H1 (cell line): Measurements from ENCODE around the gene MBNL2. TPM values are rescaled to one million over a fixed set of nuclear protein-coding genes. Genes with fewer than 3 reads are reported as not detected.

Experiments used
- CTCF ChIA-PET: fragments of 300-600 bp; sonication (Branson Sonifier 250); formaldehyde crosslinking; loops from one replicate; lab custom pipeline; 2021; ENCODE audit not compliant: partially characterized antibody; lab: Charles Lee
- POLR2A ChIA-PET: fragments of 300-600 bp; sonication (Branson Sonifier 250); formaldehyde crosslinking; loops from one replicate; lab custom pipeline; 2021; ENCODE audit warnings: inconsistent platforms; ENCODE audit not compliant: partially characterized antibody; lab: Charles Lee
- DNase-seq, 2 experiments: peaks; one replicate each; pipeline versions ENCODE4 v3.0.0 to v3.0.0-alpha.2; 2010 to 2022; ENCODE audit warnings: low spot score in 2 of 2, low read depth in 1 of 2, mixed read lengths in 1 of 2
- FAIRE-seq: peaks from 2 replicates; lab custom pipeline; 2011; peaks lifted over from hg19 to GRCh38; lab: Jason Lieb, UNC
- H2AFZ ChIP-seq: 2 replicates; pipeline ENCODE4 v1.8.1; 2012; ENCODE audit warnings: low read length, inconsistent platforms
- H2AK5ac ChIP-seq: 2 replicates; pipeline ENCODE4 v1.6.1; 2013; ENCODE audit warnings: low read depth, low read length
- H2BK120ac ChIP-seq: replicated peaks from 2 replicates; pipeline ENCODE3; 2013; ENCODE audit warnings: low read depth, low read length, inconsistent platforms
- H2BK12ac ChIP-seq: 2 replicates; pipeline ENCODE4 v1.6.1; 2013; ENCODE audit warnings: low read depth, low read length
- H2BK15ac ChIP-seq: 2 replicates; pipeline ENCODE4 v1.6.1; 2013; ENCODE audit warnings: low read length
- H2BK20ac ChIP-seq: 2 replicates; pipeline ENCODE4 v1.6.1; 2013; ENCODE audit warnings: low read length
- H2BK5ac ChIP-seq: 2 replicates; pipeline ENCODE4 v1.6.1; 2013; ENCODE audit warnings: low read depth, low read length
- H3K14ac ChIP-seq: 2 replicates; pipeline ENCODE4 v1.6.1; 2013; ENCODE audit warnings: inconsistent platforms; ENCODE audit not compliant: insufficient read length
- H3K18ac ChIP-seq: 2 replicates; pipeline ENCODE4 v1.6.1; 2013; ENCODE audit warnings: low read length; ENCODE audit errors: extremely low read depth
- H3K23ac ChIP-seq: 2 replicates; pipeline ENCODE4 v1.6.1; 2013; ENCODE audit warnings: inconsistent platforms; ENCODE audit not compliant: insufficient read length
- H3K23me2 ChIP-seq: 2 replicates; pipeline ENCODE4 v1.6.1; 2013; ENCODE audit warnings: low read depth, low read length
- H3K27ac ChIP-seq: 2 replicates; pipeline ENCODE4 v1.6.1; 2011; ENCODE audit warnings: low read depth, low read length, inconsistent platforms
- H3K27me3 ChIP-seq, 4 experiments: replicated peaks in 1 of 4; 1 replicate in 1 of 4; 2 replicates in 3 of 4; pipeline versions ENCODE4 v1.6.1 to v1.8.1; 2011 to 2013; ENCODE audit warnings: low read length in 3 of 4, mild to moderate bottlenecking in 3 of 4, inconsistent platforms in 2 of 4, mixed read lengths in 2 of 4, moderate library complexity in 1 of 4; ENCODE audit not compliant: control insufficient read depth in 3 of 4, insufficient read depth in 3 of 4; ENCODE audit errors: extremely low read depth in 1 of 4
- H3K36me3 ChIP-seq, 4 experiments: 2 replicates each; pipeline versions ENCODE4 v1.6.1 to v1.8.1; 2011 to 2013; ENCODE audit warnings: mild to moderate bottlenecking in 4 of 4, low read length in 3 of 4, moderate library complexity in 2 of 4, control low read depth in 1 of 4, inconsistent platforms in 1 of 4; ENCODE audit not compliant: insufficient read depth in 4 of 4, control insufficient read depth in 2 of 4
- H3K4ac ChIP-seq: replicated peaks from 2 replicates; pipeline ENCODE3; 2013; ENCODE audit warnings: low read length, low read depth, mixed read lengths, inconsistent platforms; ENCODE audit not compliant: insufficient read length
- H3K4me1 ChIP-seq, 4 experiments: replicated peaks in 1 of 4; 1 replicate in 1 of 4; 2 replicates in 3 of 4; pipeline versions ENCODE4 v1.6.1 to v1.8.1; 2011 to 2013; ENCODE audit warnings: low read length in 3 of 4, inconsistent platforms in 2 of 4, mixed read lengths in 1 of 4; ENCODE audit not compliant: insufficient read depth in 4 of 4, control insufficient read depth in 3 of 4
- H3K4me2 ChIP-seq, 2 experiments: 2 replicates each; pipeline versions ENCODE4 v1.6.1 to v1.8.1; 2011 to 2013; ENCODE audit warnings: low read depth in 2 of 2, low read length in 2 of 2, control low read depth in 1 of 2, inconsistent platforms in 1 of 2, mild to moderate bottlenecking in 1 of 2; ENCODE audit not compliant: insufficient read depth in 1 of 2
- H3K4me3 ChIP-seq, 4 experiments: fragments of 200-600, 300-600 bp in 1 of 4; sonication (generic), shearing (Covaris generic), sonication (Bioruptor Twin) in 1 of 4; 2 replicates each; pipeline versions ENCODE4 v1.5.1 to v1.8.1; 2011 to 2016; ENCODE audit warnings: low read length in 4 of 4, low read depth in 3 of 4, control low read depth in 2 of 4, inconsistent platforms in 2 of 4, mild to moderate bottlenecking in 2 of 4, mixed read lengths in 1 of 4, moderate library complexity in 1 of 4; ENCODE audit not compliant: insufficient read depth in 2 of 4; ENCODE audit errors: extremely low read depth in 1 of 4
- H3K56ac ChIP-seq: replicated peaks from 2 replicates; pipeline ENCODE3; 2013; ENCODE audit warnings: low read depth, mild to moderate bottlenecking, mixed read lengths, low read length, inconsistent platforms; ENCODE audit not compliant: insufficient read length
- H3K79me1 ChIP-seq: 2 replicates; pipeline ENCODE4 v1.6.1; 2013; ENCODE audit warnings: low read depth, low read length, control low read depth
- H3K79me2 ChIP-seq, 2 experiments: 2 replicates each; pipeline versions ENCODE4 v1.6.1 to v1.8.1; 2012 to 2013; ENCODE audit warnings: low read length in 2 of 2, mild to moderate bottlenecking in 2 of 2, inconsistent platforms in 1 of 2; ENCODE audit not compliant: insufficient read depth in 2 of 2, control insufficient read depth in 1 of 2
- H3K9ac ChIP-seq, 4 experiments: replicated peaks in 1 of 4; 1 replicate in 1 of 4; 2 replicates in 3 of 4; pipeline versions ENCODE4 v1.6.1 to v1.8.1; 2011 to 2013; ENCODE audit warnings: low read depth in 3 of 4, low read length in 3 of 4, control low read depth in 2 of 4, mild to moderate bottlenecking in 2 of 4, moderate library complexity in 2 of 4, inconsistent platforms in 1 of 4; ENCODE audit errors: extremely low read depth in 1 of 4
- H3K9me3 ChIP-seq, 2 experiments: 2 replicates each; pipeline versions ENCODE4 v1.6.1 to v1.8.1; 2012 to 2013; ENCODE audit warnings: mild to moderate bottlenecking in 2 of 2, moderate library complexity in 2 of 2, control low read depth in 1 of 2, inconsistent platforms in 1 of 2, low read depth in 1 of 2, low read length in 1 of 2, mixed read lengths in 1 of 2; ENCODE audit not compliant: insufficient read depth in 2 of 2
- H4K20me1 ChIP-seq, 2 experiments: replicated peaks in 1 of 2; 2 replicates each; pipeline versions ENCODE3 to v1.8.1; 2011 to 2013; ENCODE audit warnings: inconsistent platforms in 2 of 2, low read length in 2 of 2, mild to moderate bottlenecking in 1 of 2; ENCODE audit not compliant: insufficient read depth in 2 of 2, control insufficient read depth in 1 of 2
- H4K5ac ChIP-seq: 2 replicates; pipeline ENCODE4 v1.6.1; 2013; ENCODE audit warnings: low read length, low read depth, mixed read lengths, inconsistent platforms; ENCODE audit not compliant: insufficient read length
- H4K8ac ChIP-seq: 2 replicates; pipeline ENCODE4 v1.8.0; 2013; ENCODE audit warnings: mild to moderate bottlenecking, moderate library complexity, low read length, inconsistent platforms; ENCODE audit not compliant: insufficient read depth; ENCODE audit errors: extremely low read depth
- H4K91ac ChIP-seq: replicated peaks from 2 replicates; pipeline ENCODE3; 2013; ENCODE audit warnings: low read length, mixed read lengths, inconsistent platforms; ENCODE audit not compliant: insufficient read length
- CBX5 ChIP-seq: fragments of 300-800, 300-1000 bp; sonication (generic); IDR thresholded peaks from 2 replicates; pipeline ENCODE4 v1.7.1; 2016; ENCODE audit warnings: antibody characterized with exemption, low read length, low read depth
- CTCF ChIP-seq, 3 experiments: IDR thresholded peaks; 1 replicate in 2 of 3; 2 replicates in 1 of 3; pipeline versions ENCODE4 v1.5.1 to v1.6.1; 2011; ENCODE audit warnings: low read length in 3 of 3, mild to moderate bottlenecking in 3 of 3, inconsistent platforms in 2 of 3, low read depth in 1 of 3, moderate library complexity in 1 of 3; ENCODE audit not compliant: insufficient read depth in 1 of 3; ENCODE audit errors: control extremely low read depth in 1 of 3
- EP300 ChIP-seq, 2 experiments: IDR thresholded peaks; 1 replicate in 1 of 2; 2 replicates in 1 of 2; pipeline ENCODE4 v1.6.1; 2011 to 2012; ENCODE audit warnings: low read depth in 2 of 2, low read length in 2 of 2, mild to moderate bottlenecking in 2 of 2, borderline replicate concordance in 1 of 2, inconsistent platforms in 1 of 2, moderate library complexity in 1 of 2
- EZH2 ChIP-seq: fragments of 200-600 bp; sonication (generic); IDR thresholded peaks from 2 replicates; pipeline ENCODE4 v1.7.1; 2012; ENCODE audit warnings: low read depth, mild to moderate bottlenecking, moderate library complexity, low read length, inconsistent platforms; ENCODE audit not compliant: severe bottlenecking
- KDM1A ChIP-seq: fragments of 200-600, 300-600 bp; sonication (generic); IDR thresholded peaks from 2 replicates; pipeline ENCODE4 v1.7.1; 2016; ENCODE audit warnings: mild to moderate bottlenecking, low read length, borderline replicate concordance
- MAFK ChIP-seq: IDR thresholded peaks from 2 replicates; pipeline ENCODE4 v1.6.1; 2012; ENCODE audit warnings: low read depth, mild to moderate bottlenecking, improper control_type of control experiment, low read length
- MAX ChIP-seq: IDR thresholded peaks from 2 replicates; pipeline ENCODE4 v1.6.1; 2012; ENCODE audit warnings: inconsistent platforms
- RXRA ChIP-seq: IDR thresholded peaks from 2 replicates; pipeline ENCODE4 v1.6.1; 2011; ENCODE audit warnings: low read depth, mild to moderate bottlenecking, low read length, moderate library complexity; ENCODE audit not compliant: insufficient read depth
- ZNF274 ChIP-seq: IDR thresholded peaks from 2 replicates; pipeline ENCODE4 v1.7.0; 2012; ENCODE audit warnings: low read length, borderline replicate concordance; ENCODE audit errors: extremely low read depth
- WGBS, 2 experiments: shearing (Covaris generic) in 1 of 2; methylation state at CpG; one replicate each; pipeline versions ENCODE4 v1.1.6 to v1.1.7; 2013 to 2015; ENCODE audit warnings: low lambda C conversion rate in 2 of 2, mixed read lengths in 2 of 2, inconsistent platforms in 1 of 2, low coverage in 1 of 2, missing lambda C conversion rate in 1 of 2; ENCODE audit not compliant: insufficient replicate concordance in 2 of 2, insufficient coverage in 1 of 2, insufficient read length in 1 of 2; ENCODE audit errors: extremely low coverage in 1 of 2, missing lambda C conversion rate in 1 of 2; 5-methylcytosine and 5-hydroxymethylcytosine counted together
- polyA plus RNA-seq, 7 experiments: library from polyadenylated mRNA; depleted of rRNA in 3 of 7; stranded (reverse) in 5 of 7; unstranded in 2 of 7; fragments of >200 nt in 5 of 7; fragments of 200-250 nt in 2 of 7; gene quantifications; 1 replicate in 5 of 7; 2 replicates in 1 of 7; 4 replicates in 1 of 7; pipeline versions ENCODE4 v1.2.1 to v1.2.3, GENCODE V29; 2011 to 2013; ENCODE audit warnings: missing spikeins in 2 of 7, mixed read lengths in 2 of 7
- total RNA-seq: library from RNA; stranded (reverse); fragmentation: NEBNext Ultra II Directional; extraction: Animal tissue kit (Norgen Biotek cat#: 25700); gene quantifications from 2 replicates; pipeline ENCODE4 v1.2.1, GENCODE V29; 2021

Gene MBNL2
- total and polyA plus RNA-seq, 2 of the 8 experiments (the other 6 are each of a cell fraction or from before 2014, with no cell fraction given): 1.0 to 2.6 TPM

- Histone ChIP-seq H3K4me3 (no peak overlapping the region), H2AK5ac (no peak overlapping the region), H2BK120ac (no peak overlapping the region), H4K20me1 (no peaks in the 10 kb centered on the region), H3K36me3 (no peaks in the 10 kb centered on the region), H4K8ac (no peak overlapping the region), H2BK20ac (no peak overlapping the region), H3K23me2 (no peaks in the 10 kb centered on the region; the same call in 1 of the 2 replicates), H4K5ac (no peak overlapping the region), H3K4me2 (no peak overlapping the region), H3K18ac (no peak overlapping the region), H2BK5ac (no peak overlapping the region), H3K4ac (no peak overlapping the region), H3K79me2 (no peaks in the 10 kb centered on the region), H3K79me1 (no peaks in the 10 kb centered on the region), H2BK15ac (no peak overlapping the region), H3K9me3 (no peaks in the 10 kb centered on the region), H2AFZ (no peak overlapping the region), H2BK12ac (no peak overlapping the region), H3K27me3 (no peaks in the 10 kb centered on the region), H4K91ac (no peak overlapping the region), H3K23ac (no peak overlapping the region), H3K14ac (no peak overlapping the region), H3K4me1 (peaks cover 0 to 5% (median 1%) of the 10 kb centered on the region in 4 experiments; a peak in 2 of 7 replicates), H3K56ac (no peak overlapping the region), H3K27ac (no peak overlapping the region), H3K9ac (no peak overlapping the region)
- POLR2A ChIA-PET: no interaction called here
- CTCF ChIA-PET: interaction anchor here (0.6 to 1.5 kb wide), 4 partner anchors 18 to 262 kb away, joined by 4 to 6 read pairs (median 4); no protein-coding TSS in a partner anchor
- DNase-seq (no peak), FAIRE-seq (no peak)
- WGBS, 2 experiments: 89% methylated on average over 7 of the region's 7 CpGs; no CpG with 5 or more reads in 1 of the 2 experiments
- TF ChIP-seq RXRA: no peak
- TF ChIP-seq MAFK: no peak
- TF ChIP-seq EZH2: no peak
- TF ChIP-seq KDM1A: no peak
- TF ChIP-seq ZNF274: no peak
- TF ChIP-seq MAX: no peak
- TF ChIP-seq EP300 (IDR thresholded peaks at IDR 0.05; ENCODE audit: borderline replicate concordance in 1 of 2, low read depth in 2 of 2, low read length in 2 of 2): no peak
- TF ChIP-seq CBX5: no peak
- no peak for TF ChIP-seq CTCF (IDR thresholded peaks at IDR 0.05; ENCODE audit: control extremely low read depth in 1 of 3, insufficient read depth in 1 of 3, low read depth in 1 of 3, low read length in 3 of 3)
Observed at GRCh38 chr13:97371486-97372109, 149.5 kb downstream of the MBNL2 start.
